HepG2 (cell line): ENCODE results near the gene RAB30. TPM values are rescaled to one million over a fixed set of nuclear protein-coding genes. Genes with fewer than 3 reads are reported as not detected.

Experiments
- ATAC-seq: fragments of 200-7000 bp; cut with Tn5 transposase; 3 replicates; pipeline ENCODE4 v1.9.1; 2020; ENCODE audit warnings: mild to moderate bottlenecking, moderate library complexity
- BruUV-seq: library from RNA; stranded (reverse); fragments of 400-500 nt; replicated peaks from 2 replicates; lab custom pipeline; 2021; lab: Mats Ljungman, UMichigan
- CTCF ChIA-PET: fragments of 300-600 bp; formaldehyde crosslinking; extraction: SDS; loops from one replicate; lab custom pipeline; 2021; ENCODE audit warnings: low total read pairs, inconsistent platforms, low intra/inter-chr PET ratio; lab: Yijun Ruan, JAX
- POLR2A ChIA-PET: fragments of 350-600 bp; sonication (Branson Sonifier 250); formaldehyde crosslinking; loops from one replicate; lab custom pipeline; 2020; ENCODE audit warnings: antibody characterized with exemption, inconsistent platforms; lab: Yijun Ruan, JAX
- DNase-seq: peaks from one replicate; pipeline ENCODE4 v3.0.0-alpha.2; 2015; ENCODE audit warnings: low spot score
- FAIRE-seq: peaks from 3 replicates; lab custom pipeline; 2011; peaks lifted over from hg19 to GRCh38; lab: Jason Lieb, UNC
- H2AFZ ChIP-seq: one replicate; pipeline ENCODE4 v1.6.1; 2011; ENCODE audit warnings: low read length, inconsistent platforms
- H3K27ac ChIP-seq: fragments of 300-600 bp; 3 replicates; pipeline ENCODE4 v1.8.0; 2011; ENCODE audit warnings: mixed run types, mild to moderate bottlenecking, mixed read lengths, low read length, inconsistent platforms; ENCODE audit not compliant: insufficient read depth; ENCODE audit errors: extremely low read length
- H3K27me3 ChIP-seq, 2 experiments: fragments of 200-600 bp in 1 of 2; 2 replicates in 1 of 2; 3 replicates in 1 of 2; pipeline versions ENCODE4 v1.6.0 to v1.8.0; 2011; ENCODE audit warnings: low read length in 2 of 2, mild to moderate bottlenecking in 2 of 2, moderate library complexity in 2 of 2, inconsistent platforms in 1 of 2; ENCODE audit not compliant: insufficient read depth in 2 of 2, control insufficient read depth in 1 of 2
- H3K36me3 ChIP-seq, 2 experiments: fragments of 200-600 bp in 1 of 2; replicated peaks in 1 of 2; 2 replicates in 1 of 2; 3 replicates in 1 of 2; pipeline versions ENCODE4 v1.5.1 to v1.8.0; 2011; ENCODE audit warnings: low read length in 2 of 2, inconsistent platforms in 1 of 2; ENCODE audit not compliant: insufficient read depth in 2 of 2, control insufficient read depth in 1 of 2
- H3K4me1 ChIP-seq: 2 replicates; pipeline ENCODE4 v1.5.1; 2012; ENCODE audit warnings: low read length, inconsistent platforms; ENCODE audit not compliant: insufficient read depth
- H3K4me2 ChIP-seq: 2 replicates; pipeline ENCODE4 v1.6.0; 2011; ENCODE audit warnings: low read depth, low read length, inconsistent platforms
- H3K4me3 ChIP-seq, 3 experiments: fragments of 200-600 bp in 1 of 3; sonication (generic), shearing (Covaris generic) in 1 of 3; replicated peaks in 1 of 3; 2 replicates each; pipeline ENCODE4 v1.5.1; 2011 to 2016; ENCODE audit warnings: low read length in 3 of 3, inconsistent platforms in 2 of 3, low read depth in 2 of 3, mild to moderate bottlenecking in 2 of 3, control low read depth in 1 of 3, mixed read lengths in 1 of 3; ENCODE audit not compliant: insufficient read depth in 1 of 3
- H3K79me2 ChIP-seq: one replicate; pipeline ENCODE4 v1.6.1; 2011; ENCODE audit warnings: low read length, inconsistent platforms; ENCODE audit not compliant: insufficient read depth
- H3K9ac ChIP-seq: 2 replicates; pipeline ENCODE4 v1.6.0; 2011; ENCODE audit warnings: mild to moderate bottlenecking, low read depth, low read length, inconsistent platforms; ENCODE audit not compliant: insufficient read depth
- H3K9me3 ChIP-seq: 2 replicates; pipeline ENCODE4 v1.5.1; 2012; ENCODE audit warnings: mild to moderate bottlenecking, low read length
- H4K20me1 ChIP-seq: 2 replicates; pipeline ENCODE4 v1.6.0; 2011; ENCODE audit warnings: inconsistent platforms, mild to moderate bottlenecking, low read length, moderate library complexity; ENCODE audit not compliant: insufficient read depth
- NFKBIZ ChIP-seq: IDR thresholded peaks from 2 replicates; pipeline ENCODE4 v1.6.1; 2018; ENCODE audit warnings: missing genetic modification reagents, missing compliant biosample characterization
- ZNF253 ChIP-seq: sonication (generic); formaldehyde crosslinking; IDR thresholded peaks from 2 replicates; pipeline ENCODE4 v1.8.0; 2022; ENCODE audit warnings: mild to moderate bottlenecking, missing genetic modification reagents, borderline replicate concordance
- ZNF33B ChIP-seq: sonication (generic); formaldehyde crosslinking; IDR thresholded peaks from 2 replicates; pipeline ENCODE4 v1.5.1; 2020; ENCODE audit warnings: mild to moderate bottlenecking, missing genetic modification reagents
- ZNF570 ChIP-seq: sonication (generic); formaldehyde crosslinking; IDR thresholded peaks from 2 replicates; pipeline ENCODE4 v1.4.0; 2020; ENCODE audit warnings: mild to moderate bottlenecking, missing genetic modification reagents, borderline replicate concordance
- ZNF883 ChIP-seq: sonication (generic); formaldehyde crosslinking; IDR thresholded peaks from 2 replicates; pipeline ENCODE4 v1.5.1; 2020; ENCODE audit warnings: mild to moderate bottlenecking, missing genetic modification reagents; ENCODE audit errors: not compliant biosample characterization
- whole genome bisulfite sequencing: methylation state at CpG from one replicate; pipeline ENCODE4 v1.1.6; 2017; ENCODE audit warnings: low lambda C conversion rate; 5-methylcytosine and 5-hydroxymethylcytosine counted together
- in situ Hi-C: cut with HindIII; loops from 2 replicates; pipeline ENCODE4 v1.10.0; 2017; ENCODE audit warnings: low pct_unique_long_range_greater_than_20kb; ENCODE audit not compliant: extremely low pct_ligation_motif_present
- intact Hi-C: fragments of 100-400 bp; cut with micrococcal nuclease; formaldehyde crosslinking; loops from one replicate; pipeline ENCODE4 v1.10.0; 2022; ENCODE audit not compliant: unreplicated experiment
- polyA plus RNA-seq, 8 experiments: library from polyadenylated mRNA; depleted of rRNA in 3 of 8; stranded (reverse) in 7 of 8; unstranded in 1 of 8; fragments of >200 nt; fragmentation: Illumina TruSeq in 4 of 8; extraction: Trizol in 4 of 8; gene quantifications; 2 replicates each; pipeline versions ENCODE4 v1.2.1 to v1.2.3, GENCODE V29; 2011 to 2016; ENCODE audit warnings: low read depth in 4 of 8, missing spikeins in 1 of 8, mixed read lengths in 1 of 8; ENCODE audit not compliant: insufficient read depth in 1 of 8
- total RNA-seq, 5 experiments: library from RNA; depleted of rRNA; stranded (reverse); fragments of >200 nt; fragmentation: Illumina TruSeq; extraction: Trizol; gene quantifications; 2 replicates each; pipeline ENCODE4 v1.2.3, GENCODE V29; 2016; ENCODE audit warnings: low read depth in 1 of 5
- TF ChIP-seq, protein P1 (sequence below): sonication (generic); formaldehyde crosslinking; IDR thresholded peaks from 2 replicates; pipeline ENCODE4 v1.5.1; 2020; ENCODE audit warnings: mild to moderate bottlenecking, missing genetic modification reagents

Gene RAB30
- total and polyA plus RNA-seq, 2 of the 13 experiments (the other 11 are each of a cell fraction or from before 2014, with no cell fraction given), result 3.7 to 5.0 TPM

DNA sequence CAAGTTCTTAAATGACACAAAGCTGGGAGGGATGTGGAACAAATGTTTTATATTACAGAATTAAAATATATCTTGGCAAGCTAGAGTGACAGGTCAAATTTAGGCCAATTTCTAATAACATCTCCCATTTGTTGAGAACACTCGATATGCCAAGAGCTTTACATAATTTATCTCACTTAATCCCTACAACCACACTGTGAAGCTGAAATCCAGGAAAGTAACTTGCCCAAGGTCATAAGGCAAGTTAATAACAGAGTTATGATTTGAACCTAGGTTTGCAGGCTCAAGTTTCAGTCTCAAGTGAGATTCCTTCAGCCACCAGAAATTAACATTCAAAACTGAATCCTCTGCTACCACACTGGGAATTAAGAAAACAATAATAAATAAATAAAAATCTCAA, 38.3 kb downstream of the RAB30 start:
- Histone ChIP-seq H3K4me2 (no peak overlapping the region; the same call in 1 of the 2 replicates), H4K20me1 (no peaks in the 10 kb centered on the region)
- intact Hi-C loops, result no loop called here
- POLR2A ChIA-PET, result interaction anchor here (0.9 to 1.9 kb wide), 7 partner anchors 12 to 132 kb away, joined by 3 to 11 read pairs (median 3); partner anchors contain the start of genes DDIAS and RAB30
- no peak for ATAC-seq
- TF ChIP-seq ZNF253 (CRISPR knock-in tag) (no peak), ZNF570 (CRISPR knock-in tag) (no peak), ZNF33B (CRISPR knock-in tag) (no peak), NFKBIZ (CRISPR knock-in tag) (no peak), ZNF883 (no peak)
- TF ChIP-seq, protein P1, sequence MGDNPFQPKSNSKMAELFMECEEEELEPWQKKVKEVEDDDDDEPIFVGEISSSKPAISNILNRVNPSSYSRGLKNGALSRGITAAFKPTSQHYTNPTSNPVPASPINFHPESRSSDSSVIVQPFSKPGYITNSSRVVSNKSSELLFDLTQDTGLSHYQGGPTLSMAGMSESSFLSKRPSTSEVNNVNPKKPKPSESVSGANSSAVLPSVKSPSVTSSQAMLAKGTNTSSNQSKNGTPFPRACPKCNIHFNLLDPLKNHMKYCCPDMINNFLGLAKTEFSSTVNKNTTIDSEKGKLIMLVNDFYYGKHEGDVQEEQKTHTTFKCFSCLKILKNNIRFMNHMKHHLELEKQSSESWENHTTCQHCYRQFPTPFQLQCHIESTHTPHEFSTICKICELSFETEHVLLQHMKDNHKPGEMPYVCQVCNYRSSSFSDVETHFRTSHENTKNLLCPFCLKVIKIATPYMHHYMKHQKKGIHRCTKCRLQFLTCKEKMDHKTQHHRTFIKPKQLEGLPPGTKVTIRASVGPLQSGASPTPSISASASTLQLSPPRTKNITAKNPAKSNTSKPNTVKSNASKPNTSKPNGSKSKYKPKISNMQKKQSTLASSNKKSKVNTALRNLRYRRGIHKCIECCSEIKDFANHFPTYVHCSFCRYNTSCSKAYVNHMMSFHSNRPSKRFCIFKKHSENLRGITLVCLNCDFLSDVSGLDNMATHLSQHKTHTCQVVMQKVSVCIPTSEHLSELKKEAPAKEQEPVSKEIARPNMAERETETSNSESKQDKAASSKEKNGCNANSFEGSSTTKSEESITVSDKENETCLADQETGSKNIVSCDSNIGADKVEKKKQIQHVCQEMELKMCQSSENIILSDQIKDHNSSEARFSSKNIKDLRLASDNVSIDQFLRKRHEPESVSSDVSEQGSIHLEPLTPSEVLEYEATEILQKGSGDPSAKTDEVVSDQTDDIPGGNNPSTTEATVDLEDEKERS (CRISPR knock-in tag), result no peak
- TF ChIP-seq, all 625 proteins: peak for 0
- H3K27ac ChIP-seq, result no peak overlapping the region
- FAIRE-seq, result no peak
- H3K79me2 ChIP-seq, result peaks cover 4% of the 10 kb centered on the region
- peaks cover 39% of the 10 kb centered on the region for H3K4me1 ChIP-seq
- H3K27me3 ChIP-seq, result no peaks in the 10 kb centered on the region
- no peak overlapping the region for H3K9ac ChIP-seq
- CTCF ChIA-PET, result no interaction called here
- H2AFZ ChIP-seq, result no peak overlapping the region
- BruUV-seq, result no TSS peak
- H3K9me3 ChIP-seq, result no peaks in the 10 kb centered on the region
- in situ Hi-C loops, result no loop called here
- no peaks in the 10 kb centered on the region for H3K36me3 ChIP-seq
- H3K4me3 ChIP-seq, result no peak overlapping the region
- 77% methylated on average over 1 of the region's 1 CpG for WGBS
- no peak for DNase-seq
